GM23338 (cell line): ENCODE measurements around the gene WAPL. TPM values are rescaled to one million over a fixed set of nuclear protein-coding genes. Genes with fewer than 3 reads are reported as not detected.

Experiments
- ATAC-seq: fragments of 200-7000 bp; cut with Tn5 transposase; 3 replicates; pipeline ENCODE4 v1.9.1; 2020
- DNase-seq: peaks from one replicate; pipeline ENCODE4 v3.0.0-alpha.2; 2015; ENCODE audit warnings: low spot score
- H2AFZ ChIP-seq: fragments of 200-600 bp; sonication (generic); 2 replicates; pipeline ENCODE4 v1.8.0; 2016; ENCODE audit warnings: antibody characterized with exemption, mild to moderate bottlenecking, moderate library complexity
- H3F3A ChIP-seq: fragments of 200-600 bp; sonication (generic); replicated peaks from 2 replicates; pipeline ENCODE4 v1.8.0; 2017; ENCODE audit warnings: antibody characterized with exemption, mixed run types, low read depth
- H3K27ac ChIP-seq: fragments of 200-600 bp; sonication (generic); 2 replicates; pipeline ENCODE4 v1.6.1; 2016; ENCODE audit warnings: low read depth
- H3K27me3 ChIP-seq: fragments of 200-600 bp; sonication (generic); 2 replicates; pipeline ENCODE4 v1.8.0; 2016; ENCODE audit warnings: mild to moderate bottlenecking, mixed run types, moderate library complexity; ENCODE audit not compliant: insufficient read depth
- H3K36me3 ChIP-seq: fragments of 200-600 bp; sonication (generic); 2 replicates; pipeline ENCODE4 v1.8.0; 2016; ENCODE audit warnings: mild to moderate bottlenecking; ENCODE audit not compliant: insufficient read depth
- H3K4me1 ChIP-seq: fragments of 200-600 bp; sonication (generic); 2 replicates; pipeline ENCODE4 v1.8.0; 2016; ENCODE audit warnings: mild to moderate bottlenecking, moderate library complexity; ENCODE audit not compliant: insufficient read depth
- H3K4me2 ChIP-seq: fragments of 200-600 bp; sonication (generic); 2 replicates; pipeline ENCODE4 v1.7.1; 2017; ENCODE audit warnings: mixed run types
- H3K4me3 ChIP-seq: fragments of 200-600 bp; sonication (generic); 2 replicates; pipeline ENCODE4 v1.6.1; 2016; ENCODE audit warnings: mixed run types
- H3K79me2 ChIP-seq: fragments of 200-600 bp; sonication (generic); replicated peaks from 2 replicates; pipeline ENCODE4 v1.8.0; 2017; ENCODE audit warnings: mild to moderate bottlenecking; ENCODE audit not compliant: insufficient read depth
- H3K9me2 ChIP-seq: fragments of 200-600 bp; sonication (generic); 2 replicates; pipeline ENCODE4 v1.8.0; 2017; ENCODE audit not compliant: insufficient read depth
- H4K20me1 ChIP-seq: fragments of 200-600 bp; sonication (generic); replicated peaks from 2 replicates; pipeline ENCODE4 v1.8.0; 2017; ENCODE audit warnings: mild to moderate bottlenecking; ENCODE audit not compliant: insufficient read depth
- H3K27ac Mint-ChIP-seq: 2 replicates; pipeline ENCODE4 v1.8.0; 2020; ENCODE audit warnings: inconsistent platforms, mild to moderate bottlenecking, moderate library complexity, mixed read lengths
- H3K27me3 Mint-ChIP-seq: 3 replicates; pipeline ENCODE4 v1.8.0; 2022; ENCODE audit warnings: low read depth, mild to moderate bottlenecking, moderate library complexity, mixed read lengths, inconsistent platforms; ENCODE audit not compliant: insufficient read depth, poor library complexity
- H3K36me3 Mint-ChIP-seq: 3 replicates; pipeline ENCODE4 v1.8.0; 2021; ENCODE audit warnings: low read depth, mild to moderate bottlenecking, inconsistent platforms, moderate library complexity, mixed read lengths
- H3K4me1 Mint-ChIP-seq: 3 replicates; pipeline ENCODE4 v1.8.0; 2020; ENCODE audit warnings: mild to moderate bottlenecking, inconsistent platforms, mixed read lengths
- H3K4me3 Mint-ChIP-seq: 3 replicates; pipeline ENCODE4 v1.8.0; 2021; ENCODE audit warnings: moderate library complexity, mild to moderate bottlenecking, inconsistent platforms, mixed read lengths
- H3K9me3 Mint-ChIP-seq: 3 replicates; pipeline ENCODE4 v1.8.0; 2020; ENCODE audit warnings: moderate library complexity, mild to moderate bottlenecking, inconsistent platforms, mixed read lengths
- CREB1 ChIP-seq: fragments of 250-450 bp; sonication (Bioruptor Pico); IDR thresholded peaks from 2 replicates; pipeline ENCODE4 v1.5.0; 2020; ENCODE audit warnings: low read depth, mild to moderate bottlenecking, moderate library complexity
- EZH2phosphoT487 ChIP-seq: fragments of 200-600 bp; sonication (generic); IDR thresholded peaks from one replicate; pipeline ENCODE4 v1.8.1; 2018; ENCODE audit warnings: antibody characterized with exemption; ENCODE audit not compliant: unreplicated experiment
- JUNB ChIP-seq: IDR thresholded peaks from one replicate; pipeline ENCODE4 v1.6.1; 2016; ENCODE audit warnings: antibody characterized with exemption; ENCODE audit not compliant: unreplicated experiment
- NANOG ChIP-seq: IDR thresholded peaks from 2 replicates; pipeline ENCODE4 v1.6.1; 2016; ENCODE audit warnings: antibody characterized with exemption, borderline replicate concordance
- REST ChIP-seq: IDR thresholded peaks from one replicate; pipeline ENCODE4 v1.6.1; 2018; ENCODE audit warnings: antibody characterized with exemption; ENCODE audit not compliant: unreplicated experiment
- STAT1 ChIP-seq: IDR thresholded peaks from one replicate; pipeline ENCODE4 v1.6.1; 2016; ENCODE audit warnings: antibody characterized with exemption; ENCODE audit not compliant: unreplicated experiment
- ZNF114 ChIP-seq: fragments of 250-450 bp; sonication (Bioruptor Pico); IDR thresholded peaks from 2 replicates; pipeline ENCODE4 v1.5.0; 2020; ENCODE audit warnings: mild to moderate bottlenecking, moderate library complexity
- ZNF331 ChIP-seq: fragments of 250-450 bp; sonication (Bioruptor Pico); IDR thresholded peaks from 2 replicates; pipeline ENCODE4 v1.5.0; 2020; ENCODE audit warnings: low read depth, mild to moderate bottlenecking, moderate library complexity
- ZNF462 ChIP-seq: fragments of 250-450 bp; sonication (Bioruptor Pico); IDR thresholded peaks from 2 replicates; pipeline ENCODE4 v1.5.0; 2020; ENCODE audit warnings: mild to moderate bottlenecking, moderate library complexity
- polyA plus RNA-seq: library from polyadenylated mRNA; unstranded; fragments of >200 nt; fragmentation: Nextera tagmentation; extraction: Ambion mirVana; gene quantifications from 2 replicates; pipeline ENCODE4 v1.2.1, GENCODE V29; 2016
- total RNA-seq: library from RNA; depleted of rRNA; stranded (reverse); fragments of >200 nt; shearing (Covaris generic); gene quantifications from 2 replicates; pipeline ENCODE4 v1.2.3, GENCODE V29; 2014

WAPL gene
- total and polyA plus RNA-seq, 2 experiments from 2014 or later: 25.2 to 60.8 TPM

- no peak overlapping the region for H3K27ac Mint-ChIP-seq
- peaks cover 13% of the 10 kb centered on the region for H3K36me3 ChIP-seq
- no peak for DNase-seq
These were observed 84.1 kb downstream of the WAPL start for GRCh38 chr10:86437447-86437846.

More at GRCh38 chr10:86437447-86437846, 84.1 kb downstream of the WAPL start:
- H4K20me1 ChIP-seq: no peaks in the 10 kb centered on the region
- no peaks in the 10 kb centered on the region for H3K27me3 ChIP-seq
- peaks cover 26% of the 10 kb centered on the region for H3K4me1 ChIP-seq
- TF ChIP-seq ZNF331 (CRISPR knock-in tag) (no peak), ZNF462 (no peak), NANOG (no peak), JUNB (no peak), ZNF114 (CRISPR knock-in tag) (no peak), CREB1 (CRISPR knock-in tag) (no peak), STAT1 (no peak), EZH2phosphoT487 (no peak), REST (no peak)
- H3K4me2 ChIP-seq: no peak overlapping the region
- H3K79me2 ChIP-seq: no peaks in the 10 kb centered on the region
- peak overlapping the region; percentile 23; the same call in 1 of the 2 replicates for H3K27ac ChIP-seq
- Mint-ChIP-seq H3K36me3 (peaks cover 49% of the 10 kb centered on the region), H3K4me3 (no peak overlapping the region), H3K4me1 (peaks cover 15% of the 10 kb centered on the region; the same call in 2 of the 3 replicates), H3K9me3 (no peaks in the 10 kb centered on the region), H3K27me3 (no peaks in the 10 kb centered on the region)
- ATAC-seq: no peak
- H3K9me2 ChIP-seq: no peaks in the 10 kb centered on the region
- no peak overlapping the region for H3K4me3 ChIP-seq
- no peaks in the 10 kb centered on the region for H3F3A ChIP-seq
- no peak overlapping the region for H2AFZ ChIP-seq
